AG08396 (cell line): Measurements from ENCODE around the gene MYZAP.

ENCODE experiments used
- DNase-seq: peaks from one replicate; pipeline ENCODE4 v3.0.0; 2012; ENCODE audit warnings: low spot score, mixed read lengths

The MYZAP gene

DNA sequence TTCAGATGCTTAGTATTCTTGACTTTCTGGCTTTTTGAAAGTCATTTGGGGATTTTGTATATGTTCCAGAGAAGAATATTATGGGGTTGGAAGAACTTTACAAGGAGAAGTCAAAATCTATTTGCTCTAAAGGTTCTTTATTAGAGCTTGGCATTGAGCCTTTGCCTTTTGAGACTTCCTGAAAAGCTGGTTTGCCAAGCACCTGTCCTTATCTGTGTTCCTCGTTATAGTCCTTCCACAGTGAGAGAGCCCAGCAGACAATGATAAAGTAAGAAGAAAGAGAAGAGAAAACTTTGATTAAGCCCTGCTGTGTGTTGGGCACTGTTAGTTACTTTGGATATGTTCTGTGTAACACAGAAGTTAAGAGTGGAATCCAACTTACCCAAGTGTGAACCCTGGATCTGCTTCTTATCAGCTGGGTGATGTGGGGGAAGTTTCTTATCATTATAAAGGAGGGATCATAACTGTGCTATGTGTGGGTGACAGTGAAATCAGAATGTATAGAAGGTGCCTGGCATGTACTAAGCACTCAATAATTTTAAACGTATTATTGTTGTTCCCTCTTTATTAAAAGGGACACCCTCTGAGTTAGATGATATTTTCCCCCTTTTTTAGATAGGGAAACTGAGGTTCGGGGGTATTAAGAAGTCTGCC lies 70.5 kb downstream of the MYZAP start:
- no peak for DNase-seq

DNA sequence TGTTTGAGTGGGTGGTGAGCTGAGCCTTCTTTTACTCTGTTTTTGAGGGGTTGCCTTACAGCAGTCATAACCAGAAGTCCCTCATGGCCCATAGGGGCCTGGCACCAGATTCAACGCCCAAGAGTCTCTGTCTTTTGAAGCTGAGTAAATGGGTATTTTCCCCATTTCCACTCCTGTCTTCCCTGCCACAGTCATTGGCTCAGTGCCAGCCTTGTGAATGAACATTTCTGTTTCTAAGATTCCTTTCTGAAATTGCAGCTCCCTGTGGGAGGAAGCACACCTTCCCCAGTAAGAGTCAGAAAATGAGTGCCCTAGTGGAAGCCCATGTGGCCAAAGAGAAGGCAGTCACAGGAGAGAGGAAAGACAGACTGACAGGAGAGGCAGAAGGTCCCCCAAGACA lies 71.1 kb downstream of the MYZAP start:
- no peak for DNase-seq

GRCh38 chr15:57663262-57663661 lies 71.6 kb downstream of the MYZAP start:
- no peak for DNase-seq

DNA sequence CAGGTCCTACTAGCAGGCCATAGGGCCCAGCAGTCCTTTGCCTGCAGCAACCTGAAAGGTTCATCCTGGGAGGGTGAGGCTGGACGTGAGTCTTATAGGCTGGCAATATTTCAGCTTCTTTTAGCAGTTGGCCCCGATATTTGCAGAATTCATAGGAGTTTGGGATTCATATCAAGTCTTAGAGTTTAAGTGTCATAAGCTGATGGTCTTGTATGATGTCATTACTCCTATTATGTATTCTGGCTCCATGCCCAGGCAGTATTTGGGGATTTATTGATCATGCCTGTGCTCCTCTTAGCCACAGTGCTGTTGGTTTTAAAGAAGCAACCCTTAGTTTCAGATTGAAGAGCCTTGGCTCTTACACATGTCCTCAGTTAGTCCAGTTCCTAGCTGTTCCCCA lies 73.5 kb downstream of the MYZAP start:
- DNase-seq = no peak

GRCh38 chr15:57665939-57666338 lies 74.2 kb downstream of the MYZAP start:
- DNase-seq = no peak

DNA sequence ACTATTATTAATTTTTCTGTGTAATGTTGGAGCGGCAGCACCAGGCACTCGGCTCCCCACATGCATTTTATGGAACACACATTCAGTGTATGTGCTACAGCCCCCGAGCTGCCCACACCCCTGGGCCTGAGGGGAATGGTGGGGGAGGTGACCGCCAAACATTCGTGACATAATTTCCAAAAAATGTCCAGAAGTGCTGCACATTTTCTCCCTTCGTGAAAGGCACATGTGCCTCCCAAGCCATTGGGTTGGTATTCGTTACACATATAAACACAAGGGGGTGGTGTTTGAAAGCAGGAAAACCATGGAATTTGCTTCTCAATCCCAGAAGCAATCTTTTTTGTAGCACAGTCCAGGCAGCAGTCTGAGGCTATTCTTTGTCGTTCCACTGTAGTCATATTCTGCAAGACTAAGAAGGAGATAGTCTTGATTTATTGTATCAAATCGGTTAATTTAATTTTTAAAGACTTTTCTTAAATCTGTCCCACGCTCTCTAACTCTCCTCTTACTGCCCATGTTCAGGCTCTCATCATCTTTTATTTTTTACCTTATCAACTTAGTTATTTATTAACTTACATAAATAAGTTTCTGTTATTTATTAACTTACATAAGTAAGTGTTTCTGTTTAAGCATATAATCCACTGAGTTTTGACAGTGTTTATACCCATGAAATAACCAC lies 75.6 kb downstream of the MYZAP start:
- peak; percentile 57 for DNase-seq

DNA sequence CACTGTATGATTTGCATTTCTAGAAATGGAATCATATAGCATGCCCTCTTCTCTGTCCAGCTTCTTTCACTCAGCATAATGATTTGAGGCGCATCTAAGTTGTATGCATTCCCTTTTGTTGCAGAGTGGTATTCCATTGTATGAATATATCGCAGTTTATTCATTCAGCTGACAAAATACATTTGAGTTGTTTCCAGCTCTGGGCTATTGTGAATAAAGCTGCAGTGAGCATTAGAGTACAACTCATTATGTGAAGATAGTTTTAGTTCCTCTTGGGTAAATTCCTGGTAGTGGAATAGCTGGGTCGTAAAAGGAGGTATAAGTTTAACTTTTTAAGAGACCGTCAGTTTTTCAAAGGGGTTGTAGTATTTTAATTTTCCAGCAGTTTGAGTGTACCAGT lies 76.3 kb downstream of the MYZAP start:
- DNase-seq = no peak

- no peak for DNase-seq
Observed at GRCh38 chr15:57671636-57672035, 79.9 kb downstream of the MYZAP start.

DNA sequence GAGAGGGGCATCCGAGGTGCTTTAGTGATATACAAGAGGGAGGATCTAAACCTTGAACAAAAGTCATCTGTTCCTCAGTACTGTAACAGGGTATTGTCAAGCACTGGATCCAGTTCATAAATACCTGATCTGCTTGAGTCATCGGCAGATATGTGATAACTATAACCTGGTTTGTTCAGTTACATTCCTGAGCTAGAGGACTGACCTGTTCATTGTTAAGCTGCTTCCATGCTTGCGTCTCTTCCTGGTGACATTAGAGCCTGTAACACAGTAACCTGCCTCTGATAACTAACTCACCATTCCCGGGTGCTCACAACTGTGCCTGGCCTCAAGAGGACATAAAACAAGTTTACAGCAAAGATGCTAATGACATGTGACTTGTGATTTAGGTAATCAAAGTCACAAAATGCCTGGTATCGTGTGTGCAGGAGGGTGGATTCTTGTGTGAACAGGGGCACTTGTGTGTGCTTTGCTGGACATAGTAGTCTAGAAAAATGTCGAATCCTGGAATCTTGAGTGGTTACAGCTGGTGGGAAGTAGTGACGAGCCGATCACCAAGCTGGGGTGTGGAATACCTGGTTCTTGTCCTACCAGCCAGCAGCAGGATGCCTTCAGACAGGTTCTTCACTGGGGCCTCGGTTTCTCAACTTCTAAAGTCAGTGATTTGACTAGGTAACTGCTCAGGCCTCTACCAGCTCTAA lies 83.9 kb downstream of the MYZAP start:
- DNase-seq = no peak

DNA sequence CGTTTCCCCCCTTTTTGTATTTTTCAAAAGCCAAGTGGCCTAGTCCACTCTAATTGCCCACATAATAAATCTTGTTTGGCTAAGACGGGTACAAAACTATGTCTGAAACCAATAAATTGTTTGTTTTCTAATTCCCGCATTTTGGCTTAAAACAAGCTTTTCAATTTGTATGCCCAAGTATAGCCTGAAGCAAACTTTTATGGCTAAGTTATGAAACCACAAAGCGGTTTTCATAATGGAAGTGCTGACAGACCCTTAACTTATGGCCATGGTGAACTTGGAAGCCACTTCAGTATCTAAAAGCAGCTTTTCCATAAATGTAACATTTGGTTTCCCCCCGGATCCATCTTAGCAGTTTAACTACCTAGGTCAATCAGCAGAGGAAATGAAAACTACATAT lies 84.9 kb downstream of the MYZAP start:
- DNase-seq = no peak

- no peak for DNase-seq
Observed at GRCh38 chr15:57677204-57677603, 85.5 kb downstream of the MYZAP start.

DNA sequence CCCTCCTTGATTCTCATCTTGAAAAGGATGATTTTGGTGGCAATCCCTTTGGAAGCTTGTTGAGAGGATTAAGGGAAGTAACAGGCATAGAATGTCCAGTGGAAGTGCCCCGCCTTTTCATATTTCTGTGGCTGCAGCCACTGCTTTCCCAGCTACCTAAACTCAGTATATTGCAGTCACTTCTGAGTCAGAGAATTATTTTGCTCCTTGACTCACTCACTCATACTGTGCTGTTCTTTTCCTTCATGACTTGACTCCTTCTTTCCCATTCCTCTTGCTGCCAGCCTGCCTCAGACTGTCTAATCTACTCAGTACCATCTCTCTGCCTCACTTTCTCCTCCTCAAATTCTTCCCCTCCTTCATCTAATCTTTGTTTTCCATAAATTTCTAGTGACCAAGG lies 88.3 kb downstream of the MYZAP start:
- DNase-seq = peak; percentile 35

DNA sequence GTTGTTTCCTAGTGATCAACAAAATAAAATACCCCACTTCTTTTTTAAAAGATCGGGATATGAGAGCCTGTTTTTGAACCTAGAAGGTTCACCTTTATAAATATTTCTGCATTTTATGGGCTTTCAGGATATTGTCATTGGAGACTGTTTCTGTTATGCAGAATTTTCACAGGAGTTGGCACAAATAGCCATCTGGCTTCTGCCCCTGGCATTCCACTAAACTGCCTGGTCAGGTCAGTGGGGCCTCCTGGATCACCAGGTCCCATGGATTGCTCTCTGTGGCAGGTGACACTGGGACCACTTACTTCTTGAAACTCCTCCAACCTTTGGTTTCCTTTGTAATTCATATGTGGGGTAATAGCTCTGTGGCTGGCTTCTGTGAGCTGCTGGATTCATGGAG lies 89.3 kb downstream of the MYZAP start:
- no peak for DNase-seq

DNA sequence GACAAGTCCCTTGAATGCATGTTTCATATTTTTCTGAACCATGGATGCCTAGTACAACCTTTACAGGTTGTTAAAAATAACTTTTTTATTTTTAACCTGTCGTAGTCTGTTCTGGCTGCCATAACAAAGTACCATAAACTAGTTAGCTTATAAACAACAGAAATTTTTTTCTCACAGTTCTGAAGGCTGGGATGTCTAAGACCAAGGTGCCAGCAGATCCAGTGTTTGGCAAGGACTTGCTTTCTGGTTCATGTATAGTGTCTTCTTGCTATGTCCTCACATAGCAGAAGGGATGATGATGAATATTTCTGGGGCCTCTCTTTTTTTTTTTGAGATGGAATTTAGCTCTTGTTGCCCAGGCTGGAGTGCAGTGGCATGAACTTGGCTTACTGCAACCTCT lies 91.8 kb downstream of the MYZAP start:
- DNase-seq = no peak

- no peak for DNase-seq
Observed at GRCh38 chr15:57684491-57685151, 92.9 kb downstream of the MYZAP start.

DNA sequence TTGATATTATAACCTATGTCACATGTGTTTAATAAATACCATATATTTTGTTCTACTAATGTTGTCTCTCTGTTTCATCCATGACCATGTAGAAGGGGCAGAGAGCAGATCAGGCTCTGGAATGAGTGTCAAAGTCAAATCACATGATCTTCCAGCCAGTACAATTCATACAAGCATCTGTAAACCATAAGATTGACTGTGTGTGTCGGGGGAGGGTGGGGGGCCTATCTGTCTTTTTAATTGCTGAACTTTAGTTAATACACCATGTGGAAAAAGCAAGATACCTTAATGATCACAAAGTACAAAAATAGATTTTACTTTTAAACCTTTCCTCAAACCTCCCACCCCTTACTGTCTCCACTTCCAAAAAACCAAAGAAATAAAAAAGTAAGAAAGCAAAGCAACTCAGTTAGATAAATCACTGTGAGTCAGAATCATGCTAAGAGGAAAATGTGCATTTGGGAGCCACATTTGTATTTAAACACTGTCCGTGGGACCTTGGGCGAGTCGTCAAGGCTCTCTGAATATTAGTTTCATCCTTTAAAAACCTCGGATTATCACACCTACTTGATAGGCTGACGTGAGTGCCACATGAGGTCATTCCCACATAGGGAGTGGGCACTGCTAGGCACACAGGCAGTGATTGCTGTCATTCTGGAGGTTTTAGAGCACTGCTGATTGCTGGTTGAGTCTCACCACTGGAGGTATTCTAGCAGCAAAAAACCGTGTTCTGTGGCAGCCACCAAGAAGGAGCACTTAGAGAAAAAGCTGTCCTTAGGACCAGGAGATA lies 93.8 kb downstream of the MYZAP start:
- no peak for DNase-seq

GRCh38 chr15:57686657-57687056 lies 95.0 kb downstream of the MYZAP start:
- DNase-seq = no peak

DNA sequence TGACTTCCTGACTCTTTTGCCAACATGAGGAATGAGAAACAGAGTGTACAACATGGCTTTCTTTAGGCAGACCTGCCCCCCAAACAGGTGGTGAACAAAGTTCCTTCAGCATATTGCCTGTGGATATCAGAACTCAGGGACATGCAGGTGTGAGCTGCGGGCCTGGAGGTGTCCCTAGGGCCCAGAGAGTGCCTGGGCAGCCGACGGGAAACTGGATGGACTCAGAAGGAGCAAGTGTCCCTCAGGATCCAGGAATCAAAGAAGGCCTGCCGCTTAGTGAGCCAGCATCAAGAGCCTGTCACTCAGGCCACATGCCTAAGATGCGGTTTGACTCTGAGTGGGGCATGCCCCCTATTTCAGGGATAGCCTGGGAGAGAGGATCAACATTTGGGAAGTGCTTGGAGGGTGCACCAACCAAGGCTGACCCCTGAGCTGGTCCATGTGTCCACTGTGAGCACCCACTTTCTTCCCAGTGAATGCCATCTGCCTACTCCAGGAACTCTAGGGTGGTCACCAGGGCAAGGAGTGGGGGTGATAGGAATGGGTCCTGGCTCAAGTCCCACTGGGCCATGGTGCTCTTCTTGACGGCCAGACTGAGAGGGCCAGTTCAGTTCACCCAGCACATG lies 98.8 kb downstream of the MYZAP start:
- DNase-seq = no peak

DNA sequence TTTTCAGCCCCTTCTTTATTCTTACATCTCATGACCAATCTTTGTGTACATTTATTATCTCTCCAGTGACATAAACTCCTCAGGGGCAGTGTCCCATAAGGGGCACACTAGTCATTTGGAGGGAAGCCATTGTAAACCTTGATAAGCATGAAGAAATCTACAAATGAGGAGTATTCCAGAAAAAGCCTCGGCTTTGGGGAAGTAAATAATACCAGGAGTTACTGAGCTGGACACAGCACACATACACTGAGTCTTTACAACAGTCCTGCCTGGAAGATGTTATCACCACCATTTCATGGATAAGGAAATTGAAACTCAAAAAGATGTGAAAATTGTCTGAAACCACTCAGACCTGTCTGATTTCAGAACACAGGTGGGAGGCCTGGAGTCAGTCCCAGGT lies 99.4 kb downstream of the MYZAP start:
- no peak for DNase-seq

DNA sequence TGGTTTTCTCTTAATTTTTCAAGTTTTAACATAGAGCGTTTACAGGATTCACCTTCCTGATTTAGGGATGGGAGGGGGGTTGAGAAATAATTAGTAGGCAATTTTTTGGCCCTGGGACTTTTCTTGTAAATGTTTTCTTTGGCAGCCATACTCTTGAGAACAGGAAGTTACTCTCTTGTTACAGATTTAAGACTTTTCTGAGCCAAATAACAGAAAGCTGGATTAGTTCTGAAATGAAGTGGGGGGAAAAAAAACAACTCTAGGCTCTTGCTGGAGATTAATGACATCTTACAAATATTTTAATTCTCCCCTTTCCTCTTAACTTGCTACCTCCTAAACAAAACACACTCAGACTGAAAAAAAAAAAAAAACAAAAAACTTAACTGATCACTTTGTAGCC lies 101.0 kb downstream of the MYZAP start:
- no peak for DNase-seq

GRCh38 chr15:57694279-57694678 lies 102.6 kb downstream of the MYZAP start:
- no peak for DNase-seq

GRCh38 chr15:57696146-57696545 lies 104.4 kb downstream of the MYZAP start:
- no peak for DNase-seq
